RKO (cell line): ENCODE data around the gene CDC26.
"Not testable (repeated sequence)": the region's sequence is repeated elsewhere in the genome, so short reads cannot be mapped to it uniquely, and the experiment has no call there.

Experiments
- DNase-seq: peaks from one replicate; pipeline ENCODE4 v3.0.0-alpha.2; 2016; ENCODE audit warnings: low spot score

CDC26 gene

DNA sequence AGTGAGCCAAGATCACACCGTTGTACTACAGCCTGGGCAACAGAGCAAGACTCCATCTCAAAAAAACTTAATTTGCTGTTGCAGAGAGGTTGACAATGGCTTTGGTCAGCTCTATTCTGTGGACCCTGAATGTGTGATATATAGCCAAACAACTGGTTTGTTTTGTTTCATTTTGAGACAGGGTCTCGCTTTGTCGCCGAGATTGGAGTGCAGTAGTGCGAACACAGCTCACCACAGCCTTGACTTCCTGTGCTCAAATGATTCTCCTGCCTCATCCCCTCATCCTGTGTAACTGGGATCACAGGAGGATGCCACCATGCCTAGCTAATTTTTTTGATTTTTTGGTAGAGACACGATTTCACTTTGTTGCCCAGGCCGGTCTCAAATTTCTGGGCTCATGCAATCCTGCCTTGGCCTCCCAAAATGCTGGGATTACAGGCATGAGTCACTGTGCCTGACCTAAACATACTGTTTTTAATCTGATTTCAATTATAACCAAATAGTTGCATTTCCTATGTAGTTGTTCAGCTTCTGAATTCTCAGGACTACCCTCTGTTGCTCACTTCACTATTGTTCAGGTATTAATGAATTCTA lies 18.0 kb upstream of the CDC26 start:
- no peak for DNase-seq

DNA sequence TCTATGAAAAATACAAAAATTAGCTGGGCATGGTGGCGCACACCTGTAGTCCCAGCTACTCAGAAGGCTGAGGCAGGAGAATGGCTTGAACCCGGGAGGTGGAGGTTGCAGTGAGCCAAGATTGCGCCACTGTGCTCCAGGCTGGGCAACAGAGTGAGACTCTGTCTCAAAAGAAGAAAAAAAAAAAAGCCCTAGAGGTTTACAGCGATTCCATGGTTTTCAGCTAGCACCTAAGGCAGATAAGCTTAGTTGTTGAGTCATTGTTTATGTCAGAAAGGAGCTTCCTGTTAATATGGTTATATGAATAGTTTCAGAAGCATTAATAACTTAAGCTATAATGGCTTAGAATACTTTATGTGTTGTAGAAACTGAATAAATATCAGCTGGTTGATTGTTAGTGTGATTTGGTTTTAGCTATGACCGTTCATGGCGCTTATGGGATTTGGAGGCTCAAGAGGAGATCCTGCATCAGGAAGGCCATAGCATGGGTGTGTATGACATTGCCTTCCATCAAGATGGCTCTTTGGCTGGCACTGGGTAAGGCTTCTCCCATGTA lies 14.8 kb upstream of the CDC26 start:
- DNase-seq: no peak

DNA sequence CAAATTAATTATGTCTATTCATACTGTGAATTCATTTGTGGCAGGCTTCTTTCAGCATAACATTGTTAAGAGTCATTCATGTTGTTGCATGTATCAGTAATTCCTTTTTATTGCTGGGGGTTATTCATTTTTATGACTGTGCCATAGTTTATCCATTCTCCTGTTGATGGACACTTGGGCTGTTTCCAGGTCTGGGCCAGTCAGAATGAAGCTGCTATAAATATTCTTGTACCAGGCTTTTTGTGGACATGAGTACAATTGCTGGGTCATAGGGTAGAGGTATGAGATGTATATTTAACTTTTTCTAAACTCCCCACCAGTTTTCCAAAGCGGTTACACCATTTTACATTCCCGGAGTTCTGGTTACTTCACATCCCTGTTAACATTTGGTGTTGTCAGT lies 13.7 kb upstream of the CDC26 start:
- DNase-seq: peak; percentile 34

DNA sequence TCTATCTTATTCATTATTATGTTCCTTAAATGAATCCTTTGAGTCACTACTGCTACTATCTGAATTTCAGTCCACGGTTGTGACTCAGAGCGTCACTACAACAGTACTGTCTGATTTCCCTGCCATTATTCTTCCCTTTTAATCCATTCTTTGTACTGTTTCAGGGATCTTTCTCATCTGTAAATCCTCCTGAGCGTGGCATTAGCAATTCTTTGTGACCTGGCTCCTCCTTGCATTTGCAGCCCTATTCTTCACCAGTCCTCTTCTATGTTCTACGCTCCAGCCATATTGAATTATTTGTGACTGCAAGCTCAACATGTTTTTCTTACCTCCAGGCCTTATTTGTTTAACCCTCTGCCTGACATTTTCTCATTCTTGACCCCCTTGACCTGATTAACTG lies 6.0 kb upstream of the CDC26 start:
- DNase-seq: no peak

DNA sequence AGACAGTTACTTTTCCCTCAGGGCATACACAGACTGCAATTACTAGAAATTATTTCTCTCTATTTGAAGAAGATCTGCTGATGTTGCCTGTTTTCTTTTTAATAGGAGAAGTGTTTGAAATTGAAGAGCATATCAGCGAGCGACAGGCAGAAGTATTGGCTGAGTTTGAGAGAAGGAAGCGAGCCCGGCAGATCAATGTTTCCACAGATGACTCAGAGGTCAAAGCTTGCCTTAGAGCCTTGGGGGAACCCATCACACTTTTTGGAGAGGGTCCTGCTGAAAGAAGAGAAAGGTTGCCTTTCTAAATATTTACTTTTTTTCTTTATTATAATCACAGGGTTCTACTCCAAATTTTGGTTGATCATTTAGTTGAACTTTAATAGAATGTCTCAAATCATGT lies 3.5 kb upstream of the CDC26 start:
- DNase-seq: no peak

DNA sequence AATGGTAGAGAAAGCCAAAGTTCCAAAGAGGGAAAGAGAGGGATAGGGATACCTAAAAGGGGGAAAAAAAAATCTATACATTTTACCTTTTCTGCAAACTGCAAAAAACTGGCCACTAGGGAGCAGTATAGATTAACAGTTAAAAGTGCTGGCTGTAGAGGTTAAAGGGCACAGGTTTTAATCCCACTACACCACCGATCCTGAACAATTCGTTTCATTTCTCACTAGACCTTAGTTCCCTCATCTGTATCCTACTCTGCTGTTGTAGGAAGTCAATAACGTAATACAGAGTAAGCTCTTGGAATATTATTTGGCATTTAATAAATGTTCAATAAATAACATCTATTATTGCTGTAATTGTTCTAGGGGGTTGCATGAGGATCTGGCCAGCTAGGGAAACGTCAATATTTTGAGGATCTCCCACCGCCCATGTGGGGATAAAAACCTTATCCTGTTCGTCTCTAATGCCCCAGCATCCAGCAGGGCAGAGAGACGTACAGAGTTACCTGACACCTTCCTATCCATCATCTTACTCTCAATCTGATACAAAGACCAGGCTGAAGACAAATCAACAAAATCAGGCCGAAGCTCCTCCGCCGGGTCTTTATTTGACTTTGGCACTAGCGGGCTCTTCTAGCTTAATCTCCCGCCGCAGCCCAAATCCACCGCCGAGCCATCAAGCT lies 757 bp downstream of the CDC26 start:
- peak; percentile 84 for DNase-seq

GRCh38 chr9:113269871-113270270 lies 5.5 kb downstream of the CDC26 start:
- no peak for DNase-seq

DNA sequence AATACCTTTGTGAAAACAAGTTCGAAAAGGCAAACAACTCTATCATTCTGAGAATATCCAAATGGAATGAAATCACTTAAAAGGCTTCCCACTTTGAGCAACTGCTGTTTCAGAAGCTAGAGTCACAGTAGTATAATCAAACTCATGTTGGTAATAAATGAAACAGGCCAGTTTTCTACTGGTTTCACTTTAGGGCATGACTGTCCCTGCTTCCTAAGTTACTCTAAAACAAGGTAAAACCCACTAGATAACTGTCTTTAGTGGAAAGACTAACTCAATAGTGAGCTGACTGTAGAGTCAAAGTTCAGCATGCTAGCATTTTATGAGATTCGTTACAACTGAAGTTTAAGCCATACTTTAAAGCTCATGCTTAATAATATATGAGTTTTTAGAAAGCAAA lies 6.0 kb downstream of the CDC26 start:
- DNase-seq: no peak

GRCh38 chr9:113267911-113268566 lies 7.3 kb downstream of the CDC26 start:
- no peak for DNase-seq

DNA sequence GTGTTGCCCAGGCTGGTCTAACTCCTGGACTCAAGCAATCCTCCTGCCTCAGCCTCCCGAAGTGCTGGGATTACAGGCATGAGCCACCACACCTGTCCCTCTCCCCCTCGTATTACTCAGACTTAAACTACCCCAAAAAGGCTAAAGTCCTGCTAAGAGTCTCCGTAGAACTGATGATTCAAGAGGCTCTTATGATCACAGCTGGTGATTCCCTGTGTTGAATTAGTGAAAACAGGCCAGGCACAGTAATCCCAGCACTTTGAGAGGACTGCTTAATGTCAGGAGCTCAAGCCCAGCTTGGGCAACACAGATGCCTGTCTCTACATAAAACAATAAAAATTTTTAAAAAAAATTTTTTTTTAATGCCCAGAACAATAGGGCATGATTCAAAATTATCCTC lies 9.2 kb downstream of the CDC26 start:
- peak; percentile 34 for DNase-seq

GRCh38 chr9:113261917-113262671 lies 13.3 kb downstream of the CDC26 start:
- no peak for DNase-seq

- DNase-seq: no peak
Measured at GRCh38 chr9:113258282-113258681, 17.1 kb downstream of the CDC26 start.

- DNase-seq: no peak
Measured at GRCh38 chr9:113257863-113258262, 17.5 kb downstream of the CDC26 start.

GRCh38 chr9:113255438-113255837 lies 19.9 kb downstream of the CDC26 start:
- no peak for DNase-seq

- DNase-seq: no peak
Measured at GRCh38 chr9:113254991-113255390, 20.4 kb downstream of the CDC26 start.

DNA sequence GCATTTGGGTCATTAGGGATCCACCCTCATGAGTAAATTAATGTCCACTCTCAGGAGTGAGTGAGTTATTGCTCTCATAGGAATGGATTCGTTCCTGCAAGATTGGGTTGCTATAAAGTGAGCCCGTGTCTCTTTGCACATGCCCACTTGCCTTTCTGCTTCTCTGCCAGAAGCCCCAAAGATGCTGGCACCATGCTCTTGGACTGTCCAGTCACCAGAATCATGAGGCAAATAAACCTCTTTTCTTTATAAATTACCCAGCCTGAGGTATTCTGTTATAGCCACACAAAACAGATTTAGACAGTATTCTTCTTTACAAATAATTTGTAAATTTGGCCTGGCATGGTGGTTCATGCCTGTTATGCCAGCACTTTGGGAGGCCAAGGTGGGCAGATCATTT lies 24.6 kb downstream of the CDC26 start:
- DNase-seq: no peak

- not testable (repeated sequence) for DNase-seq
Measured at GRCh38 chr9:113249661-113250060, 25.7 kb downstream of the CDC26 start.

- no peak for DNase-seq
Measured at GRCh38 chr9:113247640-113248039, 27.7 kb downstream of the CDC26 start.

DNA sequence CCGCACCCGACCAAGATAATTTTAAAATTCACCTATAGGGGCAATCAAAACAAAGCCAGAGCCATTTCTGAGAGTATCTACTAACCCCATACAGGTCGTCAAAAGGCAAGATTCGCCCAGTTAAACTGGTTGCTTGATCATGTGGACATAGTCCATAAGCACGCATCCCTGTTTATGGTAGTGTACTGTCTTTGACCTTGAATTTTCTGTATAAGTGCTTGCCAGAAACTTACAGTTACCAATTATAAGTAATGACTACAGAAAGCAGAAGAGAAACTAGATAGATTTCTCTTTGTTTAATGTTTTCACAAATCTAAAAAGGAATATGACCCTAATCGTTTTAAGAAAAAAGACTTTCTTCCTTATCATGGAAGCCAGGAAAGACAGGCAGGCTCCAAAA lies 28.4 kb downstream of the CDC26 start:
- no peak for DNase-seq

DNA sequence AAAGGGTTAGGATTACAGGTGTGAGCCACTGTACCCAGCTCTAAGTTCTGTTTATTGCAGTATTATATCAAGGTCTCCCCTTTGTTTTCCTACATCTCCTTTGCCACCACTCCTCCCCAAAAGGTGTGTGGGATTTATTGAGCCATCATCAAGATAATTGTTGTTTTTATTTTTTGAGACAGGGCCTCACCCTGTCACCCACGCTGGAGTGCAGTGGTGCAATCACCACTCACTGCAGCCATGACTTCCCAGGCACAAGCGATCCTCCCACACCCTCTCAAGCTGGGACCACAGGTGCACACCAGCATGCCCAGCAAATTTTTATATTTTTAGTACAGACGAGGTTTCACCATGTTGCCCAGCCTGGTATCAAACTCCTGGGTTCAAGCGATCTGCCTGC lies 29.5 kb downstream of the CDC26 start:
- no peak for DNase-seq

DNA sequence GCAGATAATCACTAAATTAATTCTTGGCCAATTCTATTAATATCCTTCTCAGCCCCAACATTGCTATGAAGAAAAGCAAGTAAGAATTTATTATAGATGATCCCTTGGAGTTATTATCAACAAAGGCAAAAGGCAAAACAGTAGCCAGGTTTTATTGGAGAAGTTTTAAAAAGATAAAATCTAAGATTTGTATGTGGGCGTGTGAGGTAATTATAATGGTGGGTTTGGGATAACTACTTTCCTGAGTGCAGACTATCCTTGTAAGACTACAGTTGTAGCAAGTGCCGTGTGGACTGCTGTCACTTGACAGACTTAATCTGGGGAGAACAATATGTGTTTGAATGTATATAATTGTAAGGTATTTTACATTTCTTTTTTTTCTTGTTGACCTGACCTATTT lies 30.8 kb downstream of the CDC26 start:
- DNase-seq: no peak

- no peak for DNase-seq
Measured at GRCh38 chr9:113241161-113241560, 34.2 kb downstream of the CDC26 start.

- no peak for DNase-seq
Measured at GRCh38 chr9:113238859-113239232, 36.5 kb downstream of the CDC26 start.
